Measurements from ENCODE around the gene LPIN1.
"Not testable (repeated sequence)": the region's sequence is repeated elsewhere in the genome, so short reads cannot be mapped to it uniquely, and the experiment has no call there.

LPIN1 gene

DNA sequence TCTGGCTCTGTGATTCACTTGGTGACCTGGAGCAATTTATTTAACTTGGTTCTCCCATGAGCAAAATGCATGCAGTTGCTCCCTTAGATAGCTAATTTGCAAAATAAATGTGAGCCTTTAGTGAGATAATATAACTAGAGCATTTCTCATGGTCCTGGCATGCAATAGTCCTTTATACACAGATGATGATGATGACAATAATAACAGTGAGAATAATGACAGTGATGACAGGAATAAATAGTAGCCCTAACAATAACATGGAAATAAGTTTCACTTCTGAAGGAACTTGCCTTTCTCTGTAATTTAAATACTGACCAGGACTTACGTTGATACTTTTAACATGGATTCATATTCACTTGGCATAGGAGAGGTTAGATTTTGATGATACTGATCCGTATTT is 49.2 kb downstream of the LPIN1 start:
- in situ Hi-C loops (cut with HindIII; ENCODE audit: low pct_ligation_motif_present, low pct_unique_long_range_greater_than_20kb, low sequenced_read_pairs): loop anchor here (25.0 kb wide), 1 partner anchor 108 kb away; no protein-coding TSS in a partner anchor
- no peak for DNase-seq

DNA sequence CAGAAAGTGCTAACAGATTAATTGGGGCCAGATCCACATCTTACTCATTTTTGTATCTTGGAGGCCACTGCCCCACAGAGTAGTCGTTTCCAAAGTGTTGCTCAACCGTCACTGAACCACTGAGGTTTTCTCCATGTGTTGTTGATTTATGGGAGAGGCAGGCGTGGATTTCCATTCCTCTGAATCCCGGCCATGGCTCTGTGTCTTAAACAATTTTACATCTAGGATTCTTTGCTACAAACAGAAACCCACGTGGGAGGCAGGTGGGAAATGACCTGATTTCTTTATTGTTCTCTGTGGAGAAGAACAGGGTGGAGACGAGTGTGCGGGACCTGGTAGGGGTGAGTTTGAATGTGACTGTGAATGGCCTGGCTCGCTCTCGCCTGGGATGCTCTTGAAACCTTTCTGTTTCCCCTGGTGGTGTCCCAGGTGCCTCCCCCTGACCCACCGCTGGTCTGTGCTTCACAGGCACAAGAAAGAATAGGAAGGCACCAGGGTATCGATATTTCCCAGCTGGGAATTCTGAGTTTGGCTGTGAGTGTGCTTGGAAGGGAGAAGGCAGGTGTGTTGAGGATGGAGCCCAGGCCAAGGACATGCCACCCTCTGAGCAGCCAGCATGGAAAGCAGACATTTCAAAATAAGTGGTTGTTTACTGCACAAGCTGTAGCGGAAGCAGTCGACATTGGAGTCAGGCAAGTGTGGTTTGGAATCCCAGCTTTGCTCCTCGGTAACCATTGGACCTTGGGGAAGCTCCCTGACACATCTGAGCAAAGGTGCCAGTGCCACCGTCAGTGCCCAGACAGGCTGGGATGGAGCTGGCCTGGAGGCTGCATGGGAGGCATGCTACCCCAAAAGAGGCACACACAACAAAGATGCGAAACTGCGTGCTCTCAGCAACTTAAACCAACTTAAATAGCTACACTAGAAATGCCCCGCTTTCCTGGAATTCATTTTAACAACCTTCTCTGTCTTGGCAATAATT is 50.0 kb downstream of the LPIN1 start:
- no peak for DNase-seq
- in situ Hi-C loops (cut with HindIII; ENCODE audit: low pct_ligation_motif_present, low pct_unique_long_range_greater_than_20kb, low sequenced_read_pairs): loop anchor here (25.0 kb wide), 1 partner anchor 109 kb away; no protein-coding TSS in a partner anchor

DNA sequence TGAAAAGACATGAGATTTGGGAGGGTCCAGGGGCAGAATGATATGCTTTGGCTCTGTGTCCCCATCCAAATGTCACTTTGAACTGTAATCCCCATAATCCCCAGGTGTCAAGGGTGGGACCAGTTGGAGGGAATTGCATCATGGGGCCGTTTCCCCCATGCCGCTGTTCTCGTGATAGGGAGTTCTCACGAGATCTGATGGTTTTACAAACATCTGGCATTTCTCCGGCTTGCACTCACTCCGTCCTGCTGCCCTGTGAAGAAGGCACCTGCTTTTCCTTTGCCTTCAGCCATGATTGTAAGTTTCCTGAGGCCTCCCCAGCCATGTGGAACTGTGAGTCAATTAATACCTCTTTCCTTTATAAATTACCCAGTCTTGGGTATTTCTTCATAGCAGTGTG is 51.4 kb downstream of the LPIN1 start:
- in situ Hi-C loops (cut with HindIII; ENCODE audit: low pct_ligation_motif_present, low pct_unique_long_range_greater_than_20kb, low sequenced_read_pairs): loop anchor here (25.0 kb wide), 1 partner anchor 111 kb away; no protein-coding TSS in a partner anchor
- no peak for DNase-seq

DNA sequence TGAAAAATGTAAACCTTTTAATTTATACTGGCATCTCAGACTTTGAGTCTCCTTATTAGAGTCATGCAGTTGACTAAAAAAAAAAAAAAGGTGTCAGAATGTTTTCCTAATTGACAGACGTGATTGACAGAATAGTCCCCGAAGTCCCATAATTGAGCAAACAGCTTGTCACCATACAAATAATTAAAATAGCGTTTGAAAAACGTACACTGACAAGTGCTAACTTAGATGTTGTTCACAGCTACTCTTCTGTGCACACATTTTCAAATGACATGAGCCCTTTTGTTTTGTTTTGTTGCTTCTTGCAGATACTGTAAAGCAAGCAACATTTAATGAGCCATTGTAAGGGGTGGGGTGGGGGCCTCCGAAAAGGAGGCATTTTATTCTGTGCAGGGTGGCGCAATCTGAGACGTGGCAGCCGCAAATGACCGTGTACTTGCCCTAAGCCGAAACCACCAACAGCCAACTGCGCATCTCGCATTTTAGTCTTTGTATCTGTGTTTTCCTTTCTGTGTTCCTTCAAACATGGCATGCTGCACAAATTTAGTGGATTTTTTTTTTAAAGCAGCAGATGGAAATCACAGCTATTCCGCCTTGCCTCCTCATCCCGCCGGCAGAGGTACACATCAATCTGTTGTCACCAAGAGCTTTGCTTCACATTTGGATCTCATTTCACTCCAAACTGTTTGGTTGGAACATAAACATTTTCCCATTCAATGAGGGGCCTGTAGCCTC is 52.4 kb downstream of the LPIN1 start:
- in situ Hi-C loops (cut with HindIII; ENCODE audit: low pct_ligation_motif_present, low pct_unique_long_range_greater_than_20kb, low sequenced_read_pairs): loop anchor here (25.0 kb wide), 1 partner anchor 112 kb away; no protein-coding TSS in a partner anchor

DNA sequence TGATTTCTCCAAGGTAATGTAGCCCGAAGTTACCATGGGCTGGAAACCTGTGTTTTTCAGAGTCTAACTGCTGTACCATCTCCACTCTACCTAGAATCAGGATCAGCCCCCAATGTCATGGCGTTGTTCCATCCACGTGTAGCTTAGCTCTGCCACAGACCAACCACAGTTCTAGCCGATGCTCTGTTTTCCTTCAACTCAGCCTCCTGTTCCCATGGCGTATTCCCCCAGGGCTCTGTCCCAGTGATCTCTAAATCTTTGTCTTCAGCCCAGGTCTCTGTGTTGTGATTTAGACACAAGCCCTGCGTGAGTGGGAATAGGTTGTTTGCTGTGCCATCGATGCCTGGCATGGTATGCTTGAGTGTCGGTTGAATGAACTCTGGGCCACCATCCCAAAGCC is 53.4 kb downstream of the LPIN1 start:
- no peak for DNase-seq
- in situ Hi-C loops (cut with HindIII; ENCODE audit: low pct_ligation_motif_present, low pct_unique_long_range_greater_than_20kb, low sequenced_read_pairs): loop anchor here (25.0 kb wide), 1 partner anchor 113 kb away; no protein-coding TSS in a partner anchor

More for the DNA sequence above, 52.4 kb downstream of the LPIN1 start:
- no peak for DNase-seq

DNA sequence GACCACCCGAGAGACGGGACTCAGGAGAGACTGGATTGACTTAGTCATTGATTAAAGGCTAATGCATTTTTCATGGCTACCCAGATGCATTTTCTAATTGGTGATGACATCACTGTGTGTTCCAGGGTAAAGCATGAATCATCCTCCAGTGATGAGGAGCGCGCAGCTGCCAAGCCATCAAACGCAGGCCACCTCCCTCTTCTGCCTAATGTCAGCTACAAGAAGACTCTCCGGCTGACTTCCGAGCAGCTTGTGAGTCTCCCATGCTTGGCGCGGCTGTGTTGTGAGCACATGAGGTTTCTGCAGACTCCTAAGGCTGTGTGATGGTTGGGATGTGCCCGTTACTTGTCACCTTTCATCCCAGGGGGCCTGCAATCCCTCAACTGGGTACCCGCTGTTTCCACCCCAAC is 56.4 kb downstream of the LPIN1 start:
- no peak for DNase-seq
- in situ Hi-C loops (cut with HindIII; ENCODE audit: low pct_ligation_motif_present, low pct_unique_long_range_greater_than_20kb, low sequenced_read_pairs): no loop called here

GRCh38 chr2:11805024-11805423 is 58.6 kb downstream of the LPIN1 start:
- in situ Hi-C loops (cut with HindIII; ENCODE audit: low pct_ligation_motif_present, low pct_unique_long_range_greater_than_20kb, low sequenced_read_pairs): no loop called here
- no peak for DNase-seq

DNA sequence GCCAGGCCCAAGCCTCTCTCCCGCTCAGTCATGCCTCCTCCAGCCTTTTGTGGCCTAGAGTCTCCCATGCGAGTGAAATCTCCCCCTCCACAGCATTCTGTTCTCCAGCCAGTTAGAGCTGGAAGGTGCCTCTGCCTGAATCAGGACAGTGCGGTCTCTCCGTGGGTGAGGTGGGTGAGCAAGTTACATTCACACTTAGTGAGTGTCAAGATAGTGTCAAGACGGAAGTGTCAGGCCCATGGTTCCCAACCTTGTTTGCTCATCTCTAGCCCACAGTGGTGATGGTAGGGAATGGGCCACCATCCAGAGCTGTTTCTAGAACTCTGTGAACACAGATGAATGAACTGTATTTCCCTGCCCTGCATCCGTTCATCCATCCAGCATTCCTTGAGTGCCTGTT is 59.5 kb downstream of the LPIN1 start:
- in situ Hi-C loops (cut with HindIII; ENCODE audit: low pct_ligation_motif_present, low pct_unique_long_range_greater_than_20kb, low sequenced_read_pairs): no loop called here
- no peak for DNase-seq

DNA sequence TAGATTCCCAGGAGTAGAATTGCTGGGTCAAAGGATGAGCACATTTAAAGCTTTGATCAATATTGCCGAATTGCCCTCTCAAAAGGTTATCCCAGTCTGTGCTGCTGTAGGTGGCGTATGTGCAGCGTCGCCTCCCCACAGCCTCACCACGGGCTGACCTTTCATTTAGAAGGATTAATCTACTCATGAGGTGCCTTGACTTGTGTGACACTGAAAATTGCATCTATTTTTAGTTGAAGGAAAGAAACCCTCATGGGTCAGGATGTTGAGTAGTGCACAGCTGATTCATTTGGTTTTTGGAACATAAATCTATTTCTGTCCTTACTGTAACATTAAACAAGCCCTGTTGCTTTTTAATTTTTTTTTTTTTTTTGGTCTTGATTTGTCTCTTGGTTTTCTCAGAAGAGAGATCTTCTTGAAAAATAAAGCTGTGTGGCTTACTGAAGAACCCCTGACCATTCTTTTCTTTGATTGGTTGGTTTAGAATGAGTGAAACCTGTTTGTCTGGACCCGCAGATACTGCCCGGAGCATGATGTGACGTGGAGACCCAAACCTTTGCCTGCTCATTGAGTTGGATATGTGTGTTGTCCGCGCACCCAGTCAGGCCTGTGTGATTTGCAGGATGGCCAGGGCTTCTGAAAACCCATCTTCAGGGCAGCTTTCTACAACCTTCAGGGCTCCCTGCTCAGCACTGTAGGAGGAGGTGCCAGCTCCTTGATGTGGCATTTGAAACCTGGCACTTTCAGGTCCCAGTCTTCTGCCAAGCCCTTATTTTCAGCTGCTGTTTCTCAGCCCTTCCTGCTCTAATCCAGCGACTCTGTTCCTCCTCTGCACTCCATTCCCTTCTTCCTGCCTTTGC is 61.0 kb downstream of the LPIN1 start:
- in situ Hi-C loops (cut with HindIII; ENCODE audit: low pct_ligation_motif_present, low pct_unique_long_range_greater_than_20kb, low sequenced_read_pairs): no loop called here
- DNase-seq: no peak

DNA sequence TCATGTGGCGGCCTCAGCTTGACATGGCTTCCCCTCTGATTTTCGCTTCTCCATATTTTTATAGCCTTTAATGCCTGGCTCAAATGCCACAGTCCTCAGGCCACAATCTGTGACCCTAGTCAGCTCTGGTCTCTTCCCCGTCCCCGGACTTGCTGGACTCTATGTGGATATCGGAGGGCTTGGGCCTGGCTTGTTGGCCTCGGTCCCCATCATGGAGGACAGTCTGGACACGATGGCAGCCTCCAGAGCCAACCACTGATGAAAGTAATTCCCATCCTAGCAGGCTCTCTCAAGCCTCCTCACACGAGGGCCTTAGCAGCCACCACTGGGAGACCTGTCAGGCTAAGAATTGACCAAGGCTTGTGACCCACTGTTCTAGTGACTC is 61.6 kb downstream of the LPIN1 start:
- no peak for DNase-seq
- in situ Hi-C loops (cut with HindIII; ENCODE audit: low pct_ligation_motif_present, low pct_unique_long_range_greater_than_20kb, low sequenced_read_pairs): no loop called here

GRCh38 chr2:11809586-11810236 is 63.3 kb downstream of the LPIN1 start:
- in situ Hi-C loops (cut with HindIII; ENCODE audit: low pct_ligation_motif_present, low pct_unique_long_range_greater_than_20kb, low sequenced_read_pairs): no loop called here
- no peak for DNase-seq

DNA sequence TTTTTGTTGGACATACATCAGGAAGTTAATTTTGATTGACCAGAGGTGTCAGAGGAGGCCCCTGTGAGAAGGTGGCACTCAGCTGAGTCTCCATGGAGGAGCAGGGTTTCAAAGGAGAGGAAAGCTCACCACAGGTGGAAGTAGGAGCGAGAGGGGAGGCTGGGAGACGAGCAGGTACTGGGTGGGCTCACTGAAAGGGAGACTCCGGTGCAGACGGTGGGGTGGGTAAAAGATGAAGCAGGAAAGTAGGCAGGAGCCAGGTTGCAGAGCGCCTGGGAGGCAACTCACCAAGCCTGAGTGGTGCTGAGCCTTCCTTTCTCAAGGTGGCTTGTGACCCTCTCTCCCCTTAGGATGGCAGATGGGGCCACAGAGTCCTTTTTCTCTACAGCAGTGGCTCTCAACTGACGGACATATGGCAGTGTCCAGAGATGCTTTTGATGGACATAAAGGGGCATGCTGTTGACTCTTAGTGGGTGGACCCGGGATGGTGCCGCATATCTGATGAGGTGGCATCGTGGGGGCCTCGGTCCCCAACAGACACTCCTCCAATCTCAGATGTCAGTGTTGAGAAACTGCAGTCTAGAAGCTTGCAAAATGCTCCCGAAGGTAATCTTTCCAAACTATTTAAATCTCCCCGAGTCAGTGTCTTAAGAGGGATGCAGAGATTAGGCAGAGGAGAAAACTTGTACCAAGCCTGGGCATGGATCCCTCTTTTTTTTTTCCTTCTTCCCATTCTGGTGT is 64.0 kb downstream of the LPIN1 start:
- in situ Hi-C loops (cut with HindIII; ENCODE audit: low pct_ligation_motif_present, low pct_unique_long_range_greater_than_20kb, low sequenced_read_pairs): no loop called here
- no peak for DNase-seq

GRCh38 chr2:11811036-11811654 is 64.7 kb downstream of the LPIN1 start:
- no peak for DNase-seq
- in situ Hi-C loops (cut with HindIII; ENCODE audit: low pct_ligation_motif_present, low pct_unique_long_range_greater_than_20kb, low sequenced_read_pairs): no loop called here

DNA sequence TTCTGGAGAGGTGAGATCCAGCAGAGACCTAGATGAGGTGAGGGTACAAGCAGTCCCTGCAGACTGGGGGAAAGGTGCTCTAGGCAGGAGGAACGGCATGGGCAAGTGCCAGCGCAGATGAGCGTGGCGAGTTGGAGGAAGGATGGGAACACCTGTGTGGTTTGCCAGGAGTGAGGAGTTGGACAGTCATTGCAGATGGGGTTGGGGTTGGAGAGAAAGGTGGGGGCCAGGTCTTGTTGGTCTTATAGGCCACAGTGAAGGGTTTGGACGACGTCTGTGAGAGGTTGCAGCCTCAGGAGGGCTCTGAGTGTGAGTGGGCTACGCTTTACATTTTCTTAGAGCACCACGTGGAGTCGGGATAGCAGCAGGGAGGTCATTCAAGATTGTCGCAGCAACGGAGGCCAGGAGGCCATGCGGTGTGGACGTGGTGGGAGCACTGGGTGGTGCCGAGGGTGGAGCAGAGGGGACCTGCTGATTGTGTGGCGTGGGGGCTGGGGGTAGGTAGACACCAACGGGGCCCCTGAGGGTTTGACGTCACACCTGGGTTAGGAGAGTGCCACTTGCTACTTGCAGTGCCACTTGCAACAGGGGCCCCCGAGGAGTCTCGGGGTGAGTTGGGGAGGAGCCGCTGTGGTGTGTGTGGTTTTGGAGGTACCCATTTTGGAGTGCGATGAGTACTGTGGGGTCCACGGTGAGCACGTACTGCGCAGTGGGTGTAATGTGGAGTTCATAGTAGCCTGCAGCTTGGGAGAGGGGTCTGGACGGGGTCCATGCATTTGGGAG is 66.2 kb downstream of the LPIN1 start:
- no peak for DNase-seq
- in situ Hi-C loops (cut with HindIII; ENCODE audit: low pct_ligation_motif_present, low pct_unique_long_range_greater_than_20kb, low sequenced_read_pairs): no loop called here

DNA sequence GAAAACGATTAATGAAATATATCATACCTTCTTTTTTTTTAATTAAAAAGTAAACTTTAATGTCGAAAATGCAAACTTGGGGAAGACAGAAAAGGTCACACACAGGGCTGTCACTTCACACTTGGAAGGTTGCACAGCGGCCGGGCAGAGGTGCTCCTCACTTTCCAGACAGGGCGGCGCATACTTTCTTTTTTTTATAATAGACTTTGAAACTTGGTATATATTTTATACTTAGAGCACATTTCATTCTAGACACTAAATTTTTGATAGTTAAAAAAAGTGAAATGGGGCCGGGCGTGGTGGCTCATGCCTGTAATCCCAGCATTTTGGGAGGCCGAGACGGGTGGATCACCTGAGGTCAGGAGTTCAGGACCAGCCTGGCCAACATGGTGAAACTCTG is 66.9 kb downstream of the LPIN1 start:
- DNase-seq; in situ Hi-C loops (cut with HindIII; ENCODE audit: low pct_ligation_motif_present, low pct_unique_long_range_greater_than_20kb, low sequenced_read_pairs): not testable (repeated sequence)

DNA sequence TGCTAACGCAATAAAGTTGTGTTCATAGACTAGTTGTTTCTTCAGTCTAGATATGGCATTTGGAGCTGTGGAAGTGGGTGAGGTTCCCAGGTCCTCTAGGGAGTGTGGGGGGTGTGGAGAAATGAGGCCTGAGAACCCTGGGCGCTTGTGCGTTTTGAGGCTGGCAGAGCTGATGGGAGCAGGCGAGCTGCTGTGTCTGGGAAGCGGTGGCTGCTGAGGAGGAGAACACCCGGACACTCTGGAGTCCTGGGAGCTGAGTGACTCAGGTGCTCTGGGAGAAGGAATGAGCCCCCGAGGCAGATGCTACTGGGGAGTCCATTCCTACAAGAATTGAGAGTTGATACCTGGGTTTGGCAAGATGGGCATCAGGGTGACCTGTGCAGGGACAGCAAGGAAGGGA is 67.5 kb downstream of the LPIN1 start:
- in situ Hi-C loops (cut with HindIII; ENCODE audit: low pct_ligation_motif_present, low pct_unique_long_range_greater_than_20kb, low sequenced_read_pairs): no loop called here
- no peak for DNase-seq
